Stomach (tissue), 9 donors: ENCODE measurements around the gene SHISA4. TPM values are rescaled to one million over a fixed set of nuclear protein-coding genes. Genes with fewer than 3 reads are reported as not detected.

ENCODE experiments used
- DNase-seq, 2 donors: peaks; one replicate each; pipeline versions ENCODE4 v3.0.0 to v3.0.0-alpha.2; 2013 to 2019
- H3K27ac ChIP-seq, 5 donors: fragments of 200-600 bp in 4 of 5; sonication (generic) in 4 of 5; one replicate each; pipeline ENCODE4 v1.5.1; 2013 to 2019; ENCODE audit warnings: mild to moderate bottlenecking in 1 of 5, moderate library complexity in 1 of 5
- H3K27me3 ChIP-seq, 3 donors: fragments of 200-600 bp; sonication (generic); one replicate each; pipeline ENCODE4 v1.5.1; 2017 to 2019; ENCODE audit warnings: mixed run types in 1 of 3
- H3K36me3 ChIP-seq, 4 donors: fragments of 200-600 bp; sonication (generic); 1 replicate in 3 of 4; 2 replicates in 1 of 4; pipeline ENCODE4 v1.5.1; 2016 to 2019
- H3K4me1 ChIP-seq, 4 donors: fragments of 200-600 bp; sonication (generic); one replicate each; pipeline ENCODE4 v1.5.1; 2016 to 2019
- H3K4me3 ChIP-seq, 4 donors: fragments of 200-600 bp; sonication (generic) in 3 of 4; one replicate each; pipeline ENCODE4 v1.5.1; 2016 to 2019; ENCODE audit warnings: mild to moderate bottlenecking in 1 of 4
- H3K9me3 ChIP-seq, 4 donors: fragments of 200-600 bp; sonication (generic); one replicate each; pipeline ENCODE4 v1.5.1; 2016 to 2019
- CTCF ChIP-seq, 7 experiments: fragments of 450-650 bp in 4 of 7; fragments of 200-600 bp in 3 of 7; sonication (generic) in 3 of 7; IDR thresholded peaks; one replicate each; pipeline ENCODE4 v1.5.1; 2016 to 2019; ENCODE audit warnings: antibody characterized with exemption in 7 of 7, control low read depth in 2 of 7, mild to moderate bottlenecking in 1 of 7
- EP300 ChIP-seq: sonication (generic); formaldehyde crosslinking; IDR thresholded peaks from one replicate; pipeline ENCODE4 v1.6.1; 2017; ENCODE audit warnings: antibody characterized with exemption
- POLR2A ChIP-seq, 4 donors: fragments of 450-650 bp; IDR thresholded peaks; one replicate each; pipeline ENCODE4 v1.6.1; 2016; ENCODE audit warnings: antibody characterized with exemption in 4 of 4, control low read depth in 2 of 4, mild to moderate bottlenecking in 1 of 4, moderate library complexity in 1 of 4
- POLR2AphosphoS5 ChIP-seq, 3 donors: sonication (generic); formaldehyde crosslinking; IDR thresholded peaks; one replicate each; pipeline ENCODE4 v1.6.1; 2016; ENCODE audit warnings: antibody characterized with exemption in 3 of 3
- WGBS, 5 donors: extraction: QIAGEN DNeasy Blood & Tissue Kit in 3 of 5; methylation state at CpG; one replicate each; pipeline versions ENCODE4 v1.1.5 to v1.1.7; 2013 to 2018; 5-methylcytosine and 5-hydroxymethylcytosine counted together
- intact Hi-C: fragments of 100-400 bp; cut with DNase I; formaldehyde crosslinking; loops from one replicate; pipeline ENCODE4 v1.15.1; 2023; ENCODE audit warnings: low total_unique reads
- polyA plus RNA-seq, 3 donors: library from polyadenylated mRNA; stranded (reverse); fragments of 200-250 nt; gene quantifications; one replicate each; pipeline ENCODE4 v1.2.3, GENCODE V29; 2013
- total RNA-seq, 5 donors: library from RNA; depleted of rRNA; stranded (reverse); fragments of >200 nt; gene quantifications; one replicate each; pipeline versions ENCODE4 v1.1.0 to v1.2.3, GENCODE V29; 2014 to 2016
- donor health status: healthy with polysubstance abuse.
- donor health status: Bipolar disorder and iron deficiency.
- donor health status: healthy.

Gene SHISA4
- total and polyA plus RNA-seq, 8 donors: 0.87 to 33.3 (median 13.3) TPM

- 84 to 92% (median 88%) methylated on average over 9 of the region's 9 CpGs for WGBS, 5 donors
- intact Hi-C loops: no loop called here
- TF ChIP-seq POLR2AphosphoS5 (IDR thresholded peaks at IDR 0.05) (no peak), POLR2A (IDR thresholded peaks at IDR 0.05) (no peak), CTCF (IDR thresholded peaks at IDR 0.05) (no peak), EP300 (no peak)
- H3K27me3 ChIP-seq: peaks cover 0 to 17% (median 7%) of the 10 kb centered on the region in 3 donors
- no peak overlapping the region for H3K4me3 ChIP-seq
- no peak overlapping the region for H3K27ac ChIP-seq
- DNase-seq: peak in 1 of 2 donors; percentile 1
- peaks cover 21 to 64% (median 38%) of the 10 kb centered on the region in 4 donors for H3K4me1 ChIP-seq
- no peaks in the 10 kb centered on the region for H3K9me3 ChIP-seq
- H3K36me3 ChIP-seq: no peaks in the 10 kb centered on the region
These were observed 2.4 kb upstream of the SHISA4 start for GRCh38 chr1:201886103-201886885.

GRCh38 chr1:201887116-201887866 is 1.4 kb upstream of the SHISA4 start:
- 80 to 86% (median 82%) methylated on average over 5 of the region's 5 CpGs for WGBS, 5 donors
- H3K36me3 ChIP-seq: no peaks in the 10 kb centered on the region
- TF ChIP-seq EP300 (no peak), POLR2A (IDR thresholded peaks at IDR 0.05) (no peak), POLR2AphosphoS5 (IDR thresholded peaks at IDR 0.05) (no peak), CTCF (IDR thresholded peaks at IDR 0.05) (no peak)
- H3K27ac ChIP-seq: no peak overlapping the region
- H3K9me3 ChIP-seq: no peaks in the 10 kb centered on the region
- intact Hi-C loops: no loop called here
- peaks cover 0 to 17% (median 7%) of the 10 kb centered on the region in 3 donors for H3K27me3 ChIP-seq
- H3K4me1 ChIP-seq: peaks cover 21 to 64% (median 38%) of the 10 kb centered on the region in 4 donors
- no peak overlapping the region for H3K4me3 ChIP-seq
- DNase-seq: peak in 1 of 2 donors; percentile 0

GRCh38 chr1:201889090-201889968 is 631 bp downstream of the SHISA4 start:
- Histone ChIP-seq H3K36me3 (no peaks in the 10 kb centered on the region), H3K4me1 (peaks cover 14 to 55% (median 34%) of the 10 kb centered on the region in 4 donors), H3K9me3 (no peaks in the 10 kb centered on the region), H3K4me3 (peak overlapping the region; percentile 62 to 77 (median 72)), H3K27ac (peak overlapping the region; percentile 66 to 86 (median 79)), H3K27me3 (peaks cover 0 to 17% (median 7%) of the 10 kb centered on the region in 3 donors)
- 21 to 30% (median 22%) methylated on average over 15 to 33 of the region's 33 CpGs for WGBS, 5 donors
- no peak for DNase-seq
- intact Hi-C loops: no loop called here
- TF ChIP-seq CTCF (IDR thresholded peaks at IDR 0.05) (no peak), EP300 (no peak), POLR2A (IDR thresholded peaks at IDR 0.05) (no peak), POLR2AphosphoS5 (IDR thresholded peaks at IDR 0.05) (no peak)
